HEK293 (cell line): ENCODE data around the gene RINL.
A peak's percentile ranks its signal among the peaks of the same experiment; 100 is the strongest.

ENCODE experiments used
- CTCF ChIA-PET: fragments of 350-600 bp; formaldehyde crosslinking; extraction: SDS; loops from one replicate; lab custom pipeline; 2021; ENCODE audit warnings: antibody characterized with exemption; lab: Yijun Ruan, JAX
- POLR2A ChIA-PET: fragments of 300-600 bp; formaldehyde crosslinking; extraction: SDS; loops from one replicate; lab custom pipeline; 2020; ENCODE audit warnings: antibody characterized with exemption, inconsistent platforms; lab: Yijun Ruan, JAX
- H3K27ac ChIP-seq: fragments of 200-500 bp; sonication (Bioruptor generic); 2 replicates; pipeline ENCODE4 v1.5.1; 2014; ENCODE audit warnings: low read depth, low read length, control low read depth, inconsistent platforms; ENCODE audit errors: extremely low read depth
- H3K36me3 ChIP-seq, 2 experiments: fragments of 200-500 bp in 1 of 2; sonication (Bioruptor generic) in 1 of 2; 1 replicate in 1 of 2; 2 replicates in 1 of 2; pipeline ENCODE4 v1.5.1; 2014 to 2017; ENCODE audit warnings: inconsistent platforms in 2 of 2, low read length in 2 of 2; ENCODE audit not compliant: control insufficient read depth in 2 of 2, insufficient read depth in 1 of 2
- H3K4me1 ChIP-seq: fragments of 200-500 bp; sonication (Bioruptor generic); 2 replicates; pipeline ENCODE4 v1.5.1; 2014; ENCODE audit warnings: mild to moderate bottlenecking, low read length, inconsistent platforms; ENCODE audit not compliant: control insufficient read depth, insufficient read depth
- H3K4me3 ChIP-seq: 2 replicates; pipeline ENCODE4 v1.5.1; 2011; ENCODE audit warnings: low read depth, mild to moderate bottlenecking, control low read depth, low read length, moderate library complexity
- H3K9me3 ChIP-seq: fragments of 200-500 bp; sonication (Bioruptor generic); 2 replicates; pipeline ENCODE4 v1.5.1; 2014; ENCODE audit warnings: low read depth, low read length, inconsistent platforms; ENCODE audit not compliant: control insufficient read depth, insufficient read depth
- EGR2 ChIP-seq: fragments of 450-650 bp; formaldehyde crosslinking; IDR thresholded peaks from 2 replicates; pipeline ENCODE4 v1.5.1; 2016; ENCODE audit warnings: low read depth, missing biosample characterization, missing genetic modification characterization
- IKZF3 ChIP-seq: fragments of 450-650 bp; IDR thresholded peaks from 2 replicates; pipeline ENCODE4 v1.5.0; 2018; ENCODE audit warnings: missing biosample characterization, mild to moderate bottlenecking, missing genetic modification characterization, moderate library complexity
- PRDM1 ChIP-seq: fragments of 450-650 bp; formaldehyde crosslinking; IDR thresholded peaks from 2 replicates; pipeline ENCODE4; 2016; ENCODE audit warnings: missing biosample characterization, missing genetic modification characterization
- SP7 ChIP-seq: fragments of 450-650 bp; formaldehyde crosslinking; IDR thresholded peaks from 2 replicates; pipeline ENCODE4 v1.5.1; 2016; ENCODE audit warnings: missing biosample characterization, missing genetic modification characterization
- WT1 ChIP-seq: fragments of 450-650 bp; formaldehyde crosslinking; IDR thresholded peaks from 2 replicates; pipeline ENCODE4 v1.5.1; 2016; ENCODE audit warnings: missing biosample characterization, missing genetic modification characterization
- ZBTB21 ChIP-seq: fragments of 450-650 bp; formaldehyde crosslinking; IDR thresholded peaks from 2 replicates; pipeline ENCODE4 v1.5.1; 2017; ENCODE audit warnings: missing biosample characterization, missing genetic modification characterization
- ZFHX2 ChIP-seq: fragments of 450-650 bp; formaldehyde crosslinking; conservative IDR thresholded peaks from 2 replicates; pipeline ENCODE4 v1.5.1; 2016; ENCODE audit warnings: missing biosample characterization, missing genetic modification characterization
- ZNF157 ChIP-seq: fragments of 450-650 bp; formaldehyde crosslinking; IDR thresholded peaks from 2 replicates; pipeline ENCODE4 v1.5.1; 2016; ENCODE audit warnings: missing biosample characterization, missing genetic modification characterization
- ZNF335 ChIP-seq: fragments of 450-650 bp; formaldehyde crosslinking; conservative IDR thresholded peaks from 2 replicates; pipeline ENCODE4 v1.5.1; 2016; ENCODE audit warnings: missing biosample characterization, missing genetic modification characterization
- ZNF366 ChIP-seq: fragments of 450-650 bp; formaldehyde crosslinking; conservative IDR thresholded peaks from 2 replicates; pipeline ENCODE4 v1.5.1; 2016; ENCODE audit warnings: missing biosample characterization, missing genetic modification characterization
- ZNF426 ChIP-seq: fragments of 450-650 bp; formaldehyde crosslinking; IDR thresholded peaks from 2 replicates; pipeline ENCODE4 v1.5.1; 2017; ENCODE audit warnings: missing biosample characterization, missing genetic modification characterization, mild to moderate bottlenecking, inconsistent platforms, moderate library complexity
- TF ChIP-seq, protein P1 (sequence below): fragments of 450-650 bp; formaldehyde crosslinking; IDR thresholded peaks from 2 replicates; pipeline ENCODE4 v1.5.1; 2017; ENCODE audit warnings: missing biosample characterization, missing genetic modification characterization
- TF ChIP-seq, protein P2 (sequence below): fragments of 450-650 bp; formaldehyde crosslinking; IDR thresholded peaks from 2 replicates; pipeline ENCODE4 v1.5.1; 2016; ENCODE audit warnings: missing biosample characterization, missing genetic modification characterization, low read depth
- TF ChIP-seq, protein P3 (sequence below): fragments of 450-650 bp; formaldehyde crosslinking; IDR thresholded peaks from 2 replicates; pipeline ENCODE4 v1.5.1; 2016; ENCODE audit warnings: missing biosample characterization, missing genetic modification characterization
- TF ChIP-seq, protein P4 (sequence below): fragments of 450-650 bp; formaldehyde crosslinking; IDR thresholded peaks from 2 replicates; pipeline ENCODE4 v1.5.1; 2016; ENCODE audit warnings: missing biosample characterization, missing genetic modification characterization, borderline replicate concordance

RINL gene

DNA sequence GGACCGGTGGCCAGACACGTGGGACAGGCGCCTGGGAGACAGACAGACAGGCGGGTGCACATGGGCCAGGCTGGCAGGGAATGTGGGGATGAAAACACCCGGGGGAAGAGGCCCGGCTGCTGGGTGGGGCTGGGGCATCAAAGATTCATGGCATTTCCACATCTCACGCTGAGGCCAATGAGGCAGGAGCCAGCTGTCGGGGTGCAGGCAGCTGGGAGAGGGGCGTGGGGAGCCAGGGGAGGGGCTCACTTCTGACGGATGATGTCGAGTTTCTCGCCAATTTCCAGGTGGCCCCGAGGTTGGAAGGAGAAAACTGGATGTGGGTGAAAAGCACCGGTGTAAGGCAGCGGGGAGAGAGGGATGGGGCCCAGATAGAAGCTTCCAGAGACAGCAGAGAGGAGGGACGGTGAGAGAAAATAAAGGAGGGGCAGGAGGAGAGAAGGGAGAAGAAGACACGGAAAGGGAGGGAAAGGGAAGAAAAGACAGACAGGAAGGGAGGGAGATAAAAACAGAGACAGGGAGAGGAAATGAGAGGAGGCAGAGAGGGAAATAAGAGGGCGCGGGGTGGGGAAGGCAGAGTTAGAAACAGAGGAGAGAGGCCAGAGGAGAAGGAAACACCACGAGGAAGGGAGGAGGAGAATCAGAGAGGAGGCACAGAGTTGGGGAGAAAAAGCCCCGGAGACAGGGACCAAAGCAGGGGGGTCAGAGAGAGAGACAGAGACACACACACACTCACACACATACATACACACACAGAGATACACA, 41.9 kb upstream of the RINL start:
- Histone ChIP-seq H3K9me3 (no peaks in the 10 kb centered on the region), H3K4me3 (no peak overlapping the region), H3K4me1 (no peaks in the 10 kb centered on the region), H3K27ac (peak overlapping the region; percentile 8; the same call in 1 of the 2 replicates), H3K36me3 (peaks cover 41 to 58% of the 10 kb centered on the region in 2 experiments)
- ChIA-PET CTCF (interaction anchor here (4.1 kb wide), 1 partner anchor 10 kb away, joined by 36 read pairs; the partner anchor contains the start of genes MRPS12 and SARS2), POLR2A (interaction anchor here (0.5 to 1.4 kb wide), 3 partner anchors 10 to 88 kb away, joined by 3 to 5 read pairs (median 5); partner anchors contain the start of genes ECH1, MRPS12 and SARS2)
- TF ChIP-seq ZNF366 = peak; percentile 82
- peak; percentile 77 for TF ChIP-seq PRDM1
- TF ChIP-seq, protein P1, sequence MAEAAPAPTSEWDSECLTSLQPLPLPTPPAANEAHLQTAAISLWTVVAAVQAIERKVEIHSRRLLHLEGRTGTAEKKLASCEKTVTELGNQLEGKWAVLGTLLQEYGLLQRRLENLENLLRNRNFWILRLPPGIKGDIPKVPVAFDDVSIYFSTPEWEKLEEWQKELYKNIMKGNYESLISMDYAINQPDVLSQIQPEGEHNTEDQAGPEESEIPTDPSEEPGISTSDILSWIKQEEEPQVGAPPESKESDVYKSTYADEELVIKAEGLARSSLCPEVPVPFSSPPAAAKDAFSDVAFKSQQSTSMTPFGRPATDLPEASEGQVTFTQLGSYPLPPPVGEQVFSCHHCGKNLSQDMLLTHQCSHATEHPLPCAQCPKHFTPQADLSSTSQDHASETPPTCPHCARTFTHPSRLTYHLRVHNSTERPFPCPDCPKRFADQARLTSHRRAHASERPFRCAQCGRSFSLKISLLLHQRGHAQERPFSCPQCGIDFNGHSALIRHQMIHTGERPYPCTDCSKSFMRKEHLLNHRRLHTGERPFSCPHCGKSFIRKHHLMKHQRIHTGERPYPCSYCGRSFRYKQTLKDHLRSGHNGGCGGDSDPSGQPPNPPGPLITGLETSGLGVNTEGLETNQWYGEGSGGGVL (tag by site-specific recombination) = peak; percentile 7; the same call in 1 of the 2 replicates
- no peak for TF ChIP-seq ZNF157
- TF ChIP-seq WT1 (tag by site-specific recombination) = 0 out of 2 replicates have a peak, but pooled peaks have one; percentile 36
- TF ChIP-seq SP7 (tag by site-specific recombination) = 0 out of 2 replicates have a peak, but pooled peaks have one; percentile 7
- TF ChIP-seq IKZF3 (tag by site-specific recombination) = no peak
- 0 out of 2 replicates have a peak, but pooled peaks have one; percentile 17 for TF ChIP-seq ZBTB21 (tag by site-specific recombination)
- TF ChIP-seq, protein P2, sequence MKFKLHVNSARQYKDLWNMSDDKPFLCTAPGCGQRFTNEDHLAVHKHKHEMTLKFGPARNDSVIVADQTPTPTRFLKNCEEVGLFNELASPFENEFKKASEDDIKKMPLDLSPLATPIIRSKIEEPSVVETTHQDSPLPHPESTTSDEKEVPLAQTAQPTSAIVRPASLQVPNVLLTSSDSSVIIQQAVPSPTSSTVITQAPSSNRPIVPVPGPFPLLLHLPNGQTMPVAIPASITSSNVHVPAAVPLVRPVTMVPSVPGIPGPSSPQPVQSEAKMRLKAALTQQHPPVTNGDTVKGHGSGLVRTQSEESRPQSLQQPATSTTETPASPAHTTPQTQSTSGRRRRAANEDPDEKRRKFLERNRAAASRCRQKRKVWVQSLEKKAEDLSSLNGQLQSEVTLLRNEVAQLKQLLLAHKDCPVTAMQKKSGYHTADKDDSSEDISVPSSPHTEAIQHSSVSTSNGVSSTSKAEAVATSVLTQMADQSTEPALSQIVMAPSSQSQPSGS = no peak

DNA sequence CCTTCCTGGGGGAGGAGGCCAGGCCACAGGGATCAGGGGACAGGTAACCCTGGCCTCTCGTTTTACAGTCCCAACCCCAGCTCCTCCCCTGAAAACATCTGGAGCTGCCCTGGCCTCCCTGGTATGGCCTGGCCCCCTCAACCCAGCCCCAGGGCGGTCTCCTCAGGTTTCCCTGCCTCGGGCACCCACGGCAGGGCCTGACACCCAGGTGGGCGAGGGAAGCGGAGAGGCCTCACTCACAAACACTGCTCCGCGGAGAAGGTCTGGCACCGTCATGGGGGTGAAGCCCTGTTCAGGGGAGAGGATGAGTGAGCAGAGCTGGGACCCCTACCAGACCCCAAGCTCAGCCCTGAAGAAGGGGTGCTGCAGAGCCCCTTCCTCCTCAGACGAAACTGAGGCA, 40.5 kb upstream of the RINL start:
- no peaks in the 10 kb centered on the region for H3K4me1 ChIP-seq
- no peak overlapping the region for H3K27ac ChIP-seq
- H3K4me3 ChIP-seq = no peak overlapping the region
- TF ChIP-seq ZNF335 = no peak
- peak; percentile 49; the same call in 1 of the 2 replicates for TF ChIP-seq ZFHX2
- no peak for TF ChIP-seq ZNF426 (tag by site-specific recombination)
- TF ChIP-seq, protein P3, sequence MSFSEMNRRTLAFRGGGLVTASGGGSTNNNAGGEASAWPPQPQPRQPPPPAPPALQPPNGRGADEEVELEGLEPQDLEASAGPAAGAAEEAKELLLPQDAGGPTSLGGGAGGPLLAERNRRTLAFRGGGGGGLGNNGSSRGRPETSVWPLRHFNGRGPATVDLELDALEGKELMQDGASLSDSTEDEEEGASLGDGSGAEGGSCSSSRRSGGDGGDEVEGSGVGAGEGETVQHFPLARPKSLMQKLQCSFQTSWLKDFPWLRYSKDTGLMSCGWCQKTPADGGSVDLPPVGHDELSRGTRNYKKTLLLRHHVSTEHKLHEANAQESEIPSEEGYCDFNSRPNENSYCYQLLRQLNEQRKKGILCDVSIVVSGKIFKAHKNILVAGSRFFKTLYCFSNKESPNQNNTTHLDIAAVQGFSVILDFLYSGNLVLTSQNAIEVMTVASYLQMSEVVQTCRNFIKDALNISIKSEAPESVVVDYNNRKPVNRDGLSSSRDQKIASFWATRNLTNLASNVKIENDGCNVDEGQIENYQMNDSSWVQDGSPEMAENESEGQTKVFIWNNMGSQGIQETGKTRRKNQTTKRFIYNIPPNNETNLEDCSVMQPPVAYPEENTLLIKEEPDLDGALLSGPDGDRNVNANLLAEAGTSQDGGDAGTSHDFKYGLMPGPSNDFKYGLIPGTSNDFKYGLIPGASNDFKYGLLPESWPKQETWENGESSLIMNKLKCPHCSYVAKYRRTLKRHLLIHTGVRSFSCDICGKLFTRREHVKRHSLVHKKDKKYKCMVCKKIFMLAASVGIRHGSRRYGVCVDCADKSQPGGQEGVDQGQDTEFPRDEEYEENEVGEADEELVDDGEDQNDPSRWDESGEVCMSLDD (tag by site-specific recombination) = no peak
- TF ChIP-seq ZBTB21 (tag by site-specific recombination) = no peak
- TF ChIP-seq, protein P4, sequence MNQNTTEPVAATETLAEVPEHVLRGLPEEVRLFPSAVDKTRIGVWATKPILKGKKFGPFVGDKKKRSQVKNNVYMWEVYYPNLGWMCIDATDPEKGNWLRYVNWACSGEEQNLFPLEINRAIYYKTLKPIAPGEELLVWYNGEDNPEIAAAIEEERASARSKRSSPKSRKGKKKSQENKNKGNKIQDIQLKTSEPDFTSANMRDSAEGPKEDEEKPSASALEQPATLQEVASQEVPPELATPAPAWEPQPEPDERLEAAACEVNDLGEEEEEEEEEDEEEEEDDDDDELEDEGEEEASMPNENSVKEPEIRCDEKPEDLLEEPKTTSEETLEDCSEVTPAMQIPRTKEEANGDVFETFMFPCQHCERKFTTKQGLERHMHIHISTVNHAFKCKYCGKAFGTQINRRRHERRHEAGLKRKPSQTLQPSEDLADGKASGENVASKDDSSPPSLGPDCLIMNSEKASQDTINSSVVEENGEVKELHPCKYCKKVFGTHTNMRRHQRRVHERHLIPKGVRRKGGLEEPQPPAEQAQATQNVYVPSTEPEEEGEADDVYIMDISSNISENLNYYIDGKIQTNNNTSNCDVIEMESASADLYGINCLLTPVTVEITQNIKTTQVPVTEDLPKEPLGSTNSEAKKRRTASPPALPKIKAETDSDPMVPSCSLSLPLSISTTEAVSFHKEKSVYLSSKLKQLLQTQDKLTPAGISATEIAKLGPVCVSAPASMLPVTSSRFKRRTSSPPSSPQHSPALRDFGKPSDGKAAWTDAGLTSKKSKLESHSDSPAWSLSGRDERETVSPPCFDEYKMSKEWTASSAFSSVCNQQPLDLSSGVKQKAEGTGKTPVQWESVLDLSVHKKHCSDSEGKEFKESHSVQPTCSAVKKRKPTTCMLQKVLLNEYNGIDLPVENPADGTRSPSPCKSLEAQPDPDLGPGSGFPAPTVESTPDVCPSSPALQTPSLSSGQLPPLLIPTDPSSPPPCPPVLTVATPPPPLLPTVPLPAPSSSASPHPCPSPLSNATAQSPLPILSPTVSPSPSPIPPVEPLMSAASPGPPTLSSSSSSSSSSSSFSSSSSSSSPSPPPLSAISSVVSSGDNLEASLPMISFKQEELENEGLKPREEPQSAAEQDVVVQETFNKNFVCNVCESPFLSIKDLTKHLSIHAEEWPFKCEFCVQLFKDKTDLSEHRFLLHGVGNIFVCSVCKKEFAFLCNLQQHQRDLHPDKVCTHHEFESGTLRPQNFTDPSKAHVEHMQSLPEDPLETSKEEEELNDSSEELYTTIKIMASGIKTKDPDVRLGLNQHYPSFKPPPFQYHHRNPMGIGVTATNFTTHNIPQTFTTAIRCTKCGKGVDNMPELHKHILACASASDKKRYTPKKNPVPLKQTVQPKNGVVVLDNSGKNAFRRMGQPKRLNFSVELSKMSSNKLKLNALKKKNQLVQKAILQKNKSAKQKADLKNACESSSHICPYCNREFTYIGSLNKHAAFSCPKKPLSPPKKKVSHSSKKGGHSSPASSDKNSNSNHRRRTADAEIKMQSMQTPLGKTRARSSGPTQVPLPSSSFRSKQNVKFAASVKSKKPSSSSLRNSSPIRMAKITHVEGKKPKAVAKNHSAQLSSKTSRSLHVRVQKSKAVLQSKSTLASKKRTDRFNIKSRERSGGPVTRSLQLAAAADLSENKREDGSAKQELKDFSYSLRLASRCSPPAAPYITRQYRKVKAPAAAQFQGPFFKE = no peak
- TF ChIP-seq EGR2 (tag by site-specific recombination) = peak; percentile 49; the same call in 1 of the 2 replicates
- ChIA-PET POLR2A (interaction anchor here (0.6 kb wide), 1 partner anchor 232 kb away, joined by 5 read pairs; no protein-coding TSS in a partner anchor), CTCF (interaction anchor here (1.0 to 4.1 kb wide), 2 partner anchors 11 to 18 kb away, joined by 3 to 36 read pairs; partner anchors contain the start of genes MRPS12 and SARS2)
- H3K36me3 ChIP-seq = peaks cover 29 to 43% of the 10 kb centered on the region in 2 experiments
- no peaks in the 10 kb centered on the region for H3K9me3 ChIP-seq
